Measurements from ENCODE around the gene IGSF5.

DNA sequence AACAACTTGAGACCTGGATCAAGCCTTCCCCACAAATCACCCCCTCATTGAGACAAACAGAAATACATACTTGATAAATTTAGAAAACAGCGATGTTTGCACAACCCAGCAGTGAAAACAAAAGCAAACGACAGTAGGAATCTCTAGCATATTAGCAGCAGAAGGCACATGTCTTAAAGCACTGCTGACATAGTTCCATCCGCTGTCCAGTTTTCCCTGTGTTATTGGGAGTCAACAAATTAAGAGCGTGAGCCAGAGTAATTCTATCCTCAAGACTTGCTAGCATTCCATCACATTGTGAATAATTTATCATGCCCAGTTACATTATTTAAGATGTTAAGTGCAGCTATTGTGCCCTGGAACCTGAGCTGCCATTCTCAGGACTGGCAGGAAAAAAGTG, 55.3 kb downstream of the IGSF5 start:
- TF ChIP-seq, protein P1, sequence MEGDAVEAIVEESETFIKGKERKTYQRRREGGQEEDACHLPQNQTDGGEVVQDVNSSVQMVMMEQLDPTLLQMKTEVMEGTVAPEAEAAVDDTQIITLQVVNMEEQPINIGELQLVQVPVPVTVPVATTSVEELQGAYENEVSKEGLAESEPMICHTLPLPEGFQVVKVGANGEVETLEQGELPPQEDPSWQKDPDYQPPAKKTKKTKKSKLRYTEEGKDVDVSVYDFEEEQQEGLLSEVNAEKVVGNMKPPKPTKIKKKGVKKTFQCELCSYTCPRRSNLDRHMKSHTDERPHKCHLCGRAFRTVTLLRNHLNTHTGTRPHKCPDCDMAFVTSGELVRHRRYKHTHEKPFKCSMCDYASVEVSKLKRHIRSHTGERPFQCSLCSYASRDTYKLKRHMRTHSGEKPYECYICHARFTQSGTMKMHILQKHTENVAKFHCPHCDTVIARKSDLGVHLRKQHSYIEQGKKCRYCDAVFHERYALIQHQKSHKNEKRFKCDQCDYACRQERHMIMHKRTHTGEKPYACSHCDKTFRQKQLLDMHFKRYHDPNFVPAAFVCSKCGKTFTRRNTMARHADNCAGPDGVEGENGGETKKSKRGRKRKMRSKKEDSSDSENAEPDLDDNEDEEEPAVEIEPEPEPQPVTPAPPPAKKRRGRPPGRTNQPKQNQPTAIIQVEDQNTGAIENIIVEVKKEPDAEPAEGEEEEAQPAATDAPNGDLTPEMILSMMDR (IDR thresholded peaks at IDR 0.05) = no peak
- TF ChIP-seq POLR2A (IDR thresholded peaks at IDR 0.05) = no peak
